HG02759 (cell line): Measurements from ENCODE around the gene SYT3.
"Not testable (repeated sequence)": the region's sequence is repeated elsewhere in the genome, so short reads cannot be mapped to it uniquely, and the experiment has no call there.

ENCODE experiments used
- ATAC-seq: cut with Tn5 transposase; IDR thresholded peaks from one replicate; pipeline ENCODE4 v1.9.1; 2021; ENCODE audit warnings: mild to moderate bottlenecking, moderate library complexity; ENCODE audit not compliant: unreplicated experiment

The SYT3 gene

GRCh38 chr19:50604264-50605073 lies 35.2 kb downstream of the SYT3 start:
- not testable (repeated sequence) for ATAC-seq

- ATAC-seq = no peak
These were observed 36.7 kb downstream of the SYT3 start for GRCh38 chr19:50602935-50603334.

- ATAC-seq = no peak
These were observed 37.2 kb downstream of the SYT3 start for GRCh38 chr19:50602496-50602895.

- ATAC-seq = no peak
These were observed 37.6 kb downstream of the SYT3 start for GRCh38 chr19:50602089-50602422.

- ATAC-seq = no peak
These were observed 38.1 kb downstream of the SYT3 start for GRCh38 chr19:50601407-50602088.

GRCh38 chr19:50599427-50599826 lies 40.3 kb downstream of the SYT3 start:
- no peak for ATAC-seq

GRCh38 chr19:50590191-50590590 lies 49.5 kb downstream of the SYT3 start:
- no peak for ATAC-seq

- not testable (repeated sequence) for ATAC-seq
These were observed 57.7 kb downstream of the SYT3 start for GRCh38 chr19:50581795-50582660.

- ATAC-seq = no peak
These were observed 58.6 kb downstream of the SYT3 start for GRCh38 chr19:50580970-50581634.

GRCh38 chr19:50580240-50580639 lies 59.4 kb downstream of the SYT3 start:
- ATAC-seq = no peak

GRCh38 chr19:50576769-50577168 lies 62.9 kb downstream of the SYT3 start:
- not testable (repeated sequence) for ATAC-seq

GRCh38 chr19:50573741-50574461 lies 65.8 kb downstream of the SYT3 start:
- ATAC-seq = no peak
